Endothelial cell of umbilical vein (primary cell): ENCODE measurements around the gene ACOT2. TPM values are rescaled to one million over a fixed set of nuclear protein-coding genes. Genes with fewer than 3 reads are reported as not detected.
"Not testable (repeated sequence)": the region's sequence is repeated elsewhere in the genome, so short reads cannot be mapped to it uniquely, and the experiment has no call there.

Source experiments
- BruUV-seq: library from RNA; stranded (reverse); fragments of 400-500 nt; replicated peaks from 2 replicates; lab custom pipeline; 2021; lab: Mats Ljungman, UMichigan
- CTCF ChIA-PET: fragments of 300-600, 350-600 bp; sonication (Branson Sonifier 250); formaldehyde crosslinking; loops from one replicate; lab custom pipeline; 2021; ENCODE audit warnings: antibody characterized with exemption, inconsistent platforms; lab: Charles Lee
- POLR2A ChIA-PET: fragments of 300-600, 350-600 bp; sonication (Branson Sonifier 250); formaldehyde crosslinking; loops from one replicate; lab custom pipeline; 2021; ENCODE audit warnings: antibody characterized with exemption, inconsistent platforms; lab: Charles Lee
- DNase-seq: peaks from one replicate; pipeline ENCODE4 v3.0.0-alpha.2; 2011; ENCODE audit warnings: low read depth, low spot score
- FAIRE-seq: peaks from 2 replicates; lab custom pipeline; 2011; peaks lifted over from hg19 to GRCh38; lab: Jason Lieb, UNC
- H2AFZ ChIP-seq: 2 replicates; pipeline ENCODE4 v1.6.0; 2012; ENCODE audit warnings: low read depth, low read length, control low read depth, inconsistent platforms
- H3K27ac ChIP-seq: 2 replicates; pipeline ENCODE4 v1.5.1; 2011; ENCODE audit warnings: low read depth, mild to moderate bottlenecking, control low read depth, low read length, moderate library complexity; ENCODE audit not compliant: insufficient read depth
- H3K27me3 ChIP-seq, 2 experiments: 2 replicates each; pipeline versions ENCODE4 v1.6.0 to v1.6.1; 2011; ENCODE audit warnings: low read length in 2 of 2, mixed read lengths in 1 of 2; ENCODE audit not compliant: control insufficient read depth in 2 of 2, insufficient read depth in 2 of 2
- H3K36me3 ChIP-seq, 2 experiments: 2 replicates in 1 of 2; 3 replicates in 1 of 2; pipeline ENCODE4 v1.5.1; 2011; ENCODE audit warnings: low read length in 2 of 2, mild to moderate bottlenecking in 1 of 2, moderate library complexity in 1 of 2; ENCODE audit not compliant: control insufficient read depth in 2 of 2, insufficient read depth in 2 of 2; ENCODE audit errors: extremely low read depth in 1 of 2
- H3K4me1 ChIP-seq: 3 replicates; pipeline ENCODE4 v1.5.1; 2011; ENCODE audit warnings: mild to moderate bottlenecking, low read length; ENCODE audit not compliant: control insufficient read depth, insufficient read depth; ENCODE audit errors: extremely low read depth
- H3K4me2 ChIP-seq: 2 replicates; pipeline ENCODE4 v1.6.1; 2011; ENCODE audit warnings: low read length, control low read depth, mixed read lengths; ENCODE audit not compliant: insufficient read depth
- H3K4me3 ChIP-seq, 3 experiments: fragments of 200-600 bp in 1 of 3; sonication (generic), shearing (Covaris generic) in 1 of 3; replicated peaks in 1 of 3; 2 replicates each; pipeline ENCODE4 v1.5.1; 2011 to 2016; ENCODE audit warnings: control low read depth in 3 of 3, low read length in 3 of 3, mild to moderate bottlenecking in 2 of 3, inconsistent platforms in 1 of 3, low read depth in 1 of 3, moderate library complexity in 1 of 3; ENCODE audit not compliant: insufficient read depth in 1 of 3
- H3K79me2 ChIP-seq: 2 replicates; pipeline ENCODE4 v1.6.0; 2012; ENCODE audit warnings: low read length, inconsistent platforms; ENCODE audit not compliant: control insufficient read depth, insufficient read depth
- H3K9ac ChIP-seq: replicated peaks from 2 replicates; pipeline ENCODE3; 2011; ENCODE audit warnings: low read length, control low read depth; ENCODE audit not compliant: insufficient read depth; ENCODE audit errors: extremely low read depth
- H3K9me1 ChIP-seq: replicated peaks from 3 replicates; pipeline ENCODE4 v1.6.0; 2011; ENCODE audit warnings: mild to moderate bottlenecking, low read length; ENCODE audit not compliant: control insufficient read depth, insufficient read depth; ENCODE audit errors: extremely low read depth
- H3K9me3 ChIP-seq: replicated peaks from 2 replicates; pipeline ENCODE4 v1.5.1; 2012; ENCODE audit warnings: low read length, inconsistent platforms; ENCODE audit not compliant: control insufficient read depth, insufficient read depth
- H4K20me1 ChIP-seq: replicated peaks from 2 replicates; pipeline ENCODE3; 2011; ENCODE audit warnings: mild to moderate bottlenecking, low read length; ENCODE audit not compliant: control insufficient read depth, insufficient read depth; ENCODE audit errors: extremely low read depth
- EZH2 ChIP-seq: IDR thresholded peaks from 2 replicates; pipeline ENCODE4 v1.6.1; 2012; ENCODE audit warnings: borderline replicate concordance, low read depth, mild to moderate bottlenecking, moderate library complexity, low read length, inconsistent platforms; ENCODE audit not compliant: severe bottlenecking
- FOS ChIP-seq: IDR thresholded peaks from 2 replicates; pipeline ENCODE4 v1.6.1; 2011; ENCODE audit warnings: mild to moderate bottlenecking, low read length, moderate library complexity, borderline replicate concordance; ENCODE audit not compliant: insufficient read depth
- GATA2 ChIP-seq: IDR thresholded peaks from 2 replicates; pipeline ENCODE4 v1.7.0; 2011; ENCODE audit warnings: low read depth, mild to moderate bottlenecking, moderate library complexity, mixed read lengths, low read length; ENCODE audit not compliant: insufficient read length, insufficient read depth
- MYC ChIP-seq: IDR thresholded peaks from one replicate; pipeline ENCODE4 v1.6.1; 2011; ENCODE audit warnings: mild to moderate bottlenecking, low read depth, low read length
- POLR2A ChIP-seq: IDR thresholded peaks from 2 replicates; pipeline ENCODE4 v1.6.1; 2012; ENCODE audit warnings: low read depth, mild to moderate bottlenecking, control low read depth, low read length
- POLR2AphosphoS5 ChIP-seq: IDR thresholded peaks from 2 replicates; pipeline ENCODE4 v1.6.1; 2012; ENCODE audit warnings: low read depth, mild to moderate bottlenecking, control low read depth, low read length, moderate library complexity; ENCODE audit not compliant: insufficient read depth
- dilution Hi-C: fragments of 300-500 bp; cut with MboI; formaldehyde crosslinking; loops from one replicate; pipeline ENCODE4 v1.15.0; 2019; ENCODE audit warnings: low sequenced_read_pairs; ENCODE audit not compliant: extremely low pct_ligation_motif_present
- intact Hi-C: fragments of 100-400 bp; cut with micrococcal nuclease; formaldehyde crosslinking; loops from one replicate; pipeline ENCODE4 v1.10.0; 2022
- polyA plus RNA-seq, 4 experiments: library from polyadenylated mRNA; depleted of rRNA in 3 of 4; stranded (reverse) in 3 of 4; unstranded in 1 of 4; fragments of >200 nt; gene quantifications; 2 replicates each; pipeline versions ENCODE4 v1.2.1 to v1.2.3, GENCODE V29; 2011 to 2012; ENCODE audit warnings: missing spikeins in 1 of 4
- total RNA-seq: library from RNA; stranded (reverse); gene quantifications from 2 replicates; pipeline ENCODE4 v1.2.3, GENCODE V29; 2021
- TF ChIP-seq, protein P1 (sequence below), 2 donors: IDR thresholded peaks; 1 replicate in 1 of 2; 2 replicates in 1 of 2; pipeline ENCODE4 v1.5.1; 2011; ENCODE audit warnings: low read length in 2 of 2, mild to moderate bottlenecking in 2 of 2, moderate library complexity in 2 of 2, control low read depth in 1 of 2, inconsistent platforms in 1 of 2, low read depth in 1 of 2; ENCODE audit not compliant: insufficient read depth in 1 of 2; ENCODE audit errors: extremely low read depth in 1 of 2
- TF ChIP-seq, protein P2 (sequence below): IDR thresholded peaks from 2 replicates; pipeline ENCODE4 v1.6.1; 2011; ENCODE audit not compliant: insufficient read depth, insufficient read length

The ACOT2 gene
- total and polyA plus RNA-seq, 2 donors (not counting 3 experiments of a cell fraction or from before 2014, with no cell fraction given), result 28.8 to 34.6 TPM

DNA sequence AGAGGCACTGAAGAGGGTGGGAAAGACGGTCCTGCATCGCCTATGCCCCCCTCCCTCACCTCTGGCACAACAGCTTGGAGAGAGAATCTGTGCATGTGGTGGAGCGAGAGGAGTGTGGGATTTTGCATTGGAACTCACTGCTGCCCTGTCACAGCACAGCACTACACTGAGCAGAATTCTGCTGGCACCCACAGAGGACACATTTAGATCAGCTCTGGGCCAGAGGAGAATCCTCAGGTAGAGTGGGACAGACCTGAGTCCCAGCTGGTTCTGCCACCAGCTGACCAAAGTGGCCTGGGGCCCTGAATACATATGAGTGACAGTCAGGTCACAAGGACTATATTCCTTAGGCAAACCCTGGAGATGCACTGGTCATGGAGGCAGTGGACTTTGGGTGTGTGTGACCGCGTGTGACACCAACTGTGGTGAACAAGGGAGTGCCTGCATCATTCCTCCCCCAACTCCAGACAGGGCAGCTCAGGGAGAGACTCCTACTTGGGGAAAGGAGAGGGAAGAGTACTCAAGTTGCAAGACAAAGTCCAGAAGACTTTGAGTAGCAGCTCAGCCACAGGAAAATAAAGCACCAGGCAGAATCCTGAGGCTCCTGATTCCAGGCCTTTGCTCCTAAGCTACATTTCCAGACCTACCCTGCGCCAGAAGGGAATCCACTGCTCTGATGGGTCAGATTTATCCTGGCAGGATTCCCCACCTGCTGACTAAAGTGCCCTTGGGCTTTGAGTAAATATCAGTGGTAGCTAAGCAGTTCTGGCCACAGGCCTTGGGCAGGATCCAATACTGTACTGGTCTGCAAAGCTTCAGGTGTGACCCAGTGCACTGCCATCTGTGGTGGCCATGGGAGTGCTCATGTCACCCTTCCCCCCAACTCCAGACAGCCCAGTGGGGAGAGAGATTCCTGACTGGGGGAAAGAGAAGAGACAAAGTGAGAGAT lies 42.7 kb upstream of the ACOT2 start:
- Histone ChIP-seq H3K9ac (no peak overlapping the region), H3K27ac (no peak overlapping the region), H2AFZ (no peak overlapping the region), H3K27me3 (no peaks in the 10 kb centered on the region), H3K36me3 (no peaks in the 10 kb centered on the region), H3K4me2 (no peak overlapping the region), H3K4me1 (no peaks in the 10 kb centered on the region), H3K79me2 (no peaks in the 10 kb centered on the region), H3K9me3 (no peaks in the 10 kb centered on the region), H3K4me3 (no peak overlapping the region), H4K20me1 (no peaks in the 10 kb centered on the region), H3K9me1 (no peaks in the 10 kb centered on the region)
- BruUV-seq, result no TSS peak
- TF ChIP-seq GATA2, result no peak
- no peak for TF ChIP-seq EZH2
- TF ChIP-seq, protein P1, sequence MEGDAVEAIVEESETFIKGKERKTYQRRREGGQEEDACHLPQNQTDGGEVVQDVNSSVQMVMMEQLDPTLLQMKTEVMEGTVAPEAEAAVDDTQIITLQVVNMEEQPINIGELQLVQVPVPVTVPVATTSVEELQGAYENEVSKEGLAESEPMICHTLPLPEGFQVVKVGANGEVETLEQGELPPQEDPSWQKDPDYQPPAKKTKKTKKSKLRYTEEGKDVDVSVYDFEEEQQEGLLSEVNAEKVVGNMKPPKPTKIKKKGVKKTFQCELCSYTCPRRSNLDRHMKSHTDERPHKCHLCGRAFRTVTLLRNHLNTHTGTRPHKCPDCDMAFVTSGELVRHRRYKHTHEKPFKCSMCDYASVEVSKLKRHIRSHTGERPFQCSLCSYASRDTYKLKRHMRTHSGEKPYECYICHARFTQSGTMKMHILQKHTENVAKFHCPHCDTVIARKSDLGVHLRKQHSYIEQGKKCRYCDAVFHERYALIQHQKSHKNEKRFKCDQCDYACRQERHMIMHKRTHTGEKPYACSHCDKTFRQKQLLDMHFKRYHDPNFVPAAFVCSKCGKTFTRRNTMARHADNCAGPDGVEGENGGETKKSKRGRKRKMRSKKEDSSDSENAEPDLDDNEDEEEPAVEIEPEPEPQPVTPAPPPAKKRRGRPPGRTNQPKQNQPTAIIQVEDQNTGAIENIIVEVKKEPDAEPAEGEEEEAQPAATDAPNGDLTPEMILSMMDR (IDR thresholded peaks at IDR 0.05; ENCODE audit: extremely low read depth in 1 of 2, insufficient read depth in 1 of 2, low read depth in 1 of 2, low read length in 2 of 2), result no peak
- no peak for TF ChIP-seq FOS
- TF ChIP-seq POLR2A, result no peak
- no peak for TF ChIP-seq POLR2AphosphoS5
- TF ChIP-seq, protein P2, sequence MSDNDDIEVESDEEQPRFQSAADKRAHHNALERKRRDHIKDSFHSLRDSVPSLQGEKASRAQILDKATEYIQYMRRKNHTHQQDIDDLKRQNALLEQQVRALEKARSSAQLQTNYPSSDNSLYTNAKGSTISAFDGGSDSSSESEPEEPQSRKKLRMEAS, result no peak
- TF ChIP-seq MYC, result no peak
- ChIA-PET CTCF (interaction anchor here (0.6 to 1.9 kb wide), 4 partner anchors 8 to 38 kb away, joined by 3 to 6 read pairs (median 5); partner anchors contain the start of gene RIOX1), POLR2A (no interaction called here)
- FAIRE-seq (no peak), DNase-seq (no peak)
- dilution Hi-C loops, result no loop called here
- intact Hi-C loops, result no loop called here

DNA sequence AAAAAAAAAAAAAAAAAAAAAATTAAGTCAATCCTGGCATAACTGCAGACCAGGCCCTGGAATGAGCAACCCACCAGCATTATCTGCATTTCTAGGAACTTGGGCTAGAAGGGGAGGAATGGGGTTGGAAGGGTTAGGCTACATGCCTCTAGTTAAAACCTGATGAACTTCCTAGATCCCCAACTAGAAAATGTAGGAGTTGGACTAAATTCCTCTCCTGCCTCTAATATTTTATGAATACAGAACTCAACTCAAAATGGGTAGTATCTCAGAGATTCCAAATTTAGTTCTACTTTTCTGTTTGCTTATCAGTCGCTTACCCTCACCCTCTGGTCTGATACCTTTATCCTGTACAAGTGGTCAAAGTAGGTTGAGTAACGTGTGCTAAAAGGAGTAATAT lies 39.7 kb upstream of the ACOT2 start:
- H3K4me3 ChIP-seq, H3K4me2 ChIP-seq, intact Hi-C loops, dilution Hi-C loops, H3K27me3 ChIP-seq, H3K79me2 ChIP-seq, CTCF ChIA-PET, H3K9me1 ChIP-seq, H4K20me1 ChIP-seq, H2AFZ ChIP-seq, DNase-seq, BruUV-seq, H3K27ac ChIP-seq, H3K36me3 ChIP-seq, FAIRE-seq, H3K4me1 ChIP-seq, H3K9ac ChIP-seq, H3K9me3 ChIP-seq, POLR2A ChIA-PET: not testable (repeated sequence)

DNA sequence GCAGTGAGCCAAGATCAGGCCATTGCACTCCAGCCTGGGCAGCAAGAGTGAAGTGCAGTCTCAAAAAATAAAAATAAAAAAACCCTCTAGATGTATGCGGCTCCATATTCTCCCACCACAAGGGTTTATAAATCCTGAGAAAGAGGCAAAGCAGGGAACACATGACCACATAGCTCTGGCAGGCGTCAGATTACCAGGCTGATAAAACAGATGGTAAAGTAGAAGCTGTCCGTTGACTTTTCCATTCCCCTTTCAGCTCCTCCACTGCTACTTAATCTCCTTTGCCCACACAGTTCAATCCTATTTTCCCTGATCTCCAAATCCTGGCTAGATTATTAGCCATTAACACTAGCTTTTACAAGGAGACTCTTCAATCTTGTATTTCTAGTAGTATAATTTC lies 37.0 kb upstream of the ACOT2 start:
- H3K9me1 ChIP-seq, H3K4me3 ChIP-seq, dilution Hi-C loops, H3K36me3 ChIP-seq, CTCF ChIA-PET, H4K20me1 ChIP-seq, FAIRE-seq, H3K9me3 ChIP-seq, H2AFZ ChIP-seq, H3K79me2 ChIP-seq, DNase-seq, intact Hi-C loops, BruUV-seq, H3K27ac ChIP-seq, H3K9ac ChIP-seq, POLR2A ChIA-PET, H3K4me2 ChIP-seq, H3K27me3 ChIP-seq, H3K4me1 ChIP-seq: not testable (repeated sequence)
